GM12892 (cell line): ENCODE results near the gene TBX20.
"Not testable (repeated sequence)": the region's sequence is repeated elsewhere in the genome, so short reads cannot be mapped to it uniquely, and the experiment has no call there.

ENCODE experiments used
- POLR2A ChIP-seq: IDR thresholded peaks from 2 replicates; pipeline ENCODE4 v1.6.1; 2011; ENCODE audit warnings: low read depth, low read length, control low read depth
- POLR2AphosphoS5 ChIP-seq: IDR thresholded peaks from 2 replicates; pipeline ENCODE4 v1.6.1; 2011; ENCODE audit warnings: low read depth, low read length, control low read depth
- TAF1 ChIP-seq: IDR thresholded peaks from 2 replicates; pipeline ENCODE4 v1.6.1; 2011; ENCODE audit warnings: low read depth, mild to moderate bottlenecking, control low read depth, low read length, borderline replicate concordance

- TF ChIP-seq POLR2A, POLR2AphosphoS5, TAF1: not testable (repeated sequence)
Measured at GRCh38 chr7:35220176-35220575, 33.7 kb downstream of the TBX20 start.
